Cardiac fibroblast (primary cell): ENCODE measurements around the gene MRPS10.

Experiments
- DNase-seq, 2 donors: peaks; one replicate each; pipeline versions ENCODE4 v3.0.0 to v3.0.0-alpha.2; 2010; ENCODE audit warnings: low read depth in 2 of 2
- H3K4me3 ChIP-seq, 2 donors: replicated peaks in 1 of 2; 1 replicate in 1 of 2; 2 replicates in 1 of 2; pipeline ENCODE4 v1.5.1; 2011; ENCODE audit warnings: low read depth in 2 of 2, low read length in 2 of 2, mild to moderate bottlenecking in 2 of 2, moderate library complexity in 1 of 2
- CTCF ChIP-seq: IDR thresholded peaks from one replicate; pipeline ENCODE4 v1.5.1; 2011; ENCODE audit warnings: low read depth, mild to moderate bottlenecking, low read length, inconsistent platforms

MRPS10 gene

GRCh38 chr6:42201382-42201781 is 16.3 kb downstream of the MRPS10 start:
- peak in 1 of 2 donors; percentile 54 for DNase-seq
- no peak overlapping the region for H3K4me3 ChIP-seq
- TF ChIP-seq CTCF = no peak

DNA sequence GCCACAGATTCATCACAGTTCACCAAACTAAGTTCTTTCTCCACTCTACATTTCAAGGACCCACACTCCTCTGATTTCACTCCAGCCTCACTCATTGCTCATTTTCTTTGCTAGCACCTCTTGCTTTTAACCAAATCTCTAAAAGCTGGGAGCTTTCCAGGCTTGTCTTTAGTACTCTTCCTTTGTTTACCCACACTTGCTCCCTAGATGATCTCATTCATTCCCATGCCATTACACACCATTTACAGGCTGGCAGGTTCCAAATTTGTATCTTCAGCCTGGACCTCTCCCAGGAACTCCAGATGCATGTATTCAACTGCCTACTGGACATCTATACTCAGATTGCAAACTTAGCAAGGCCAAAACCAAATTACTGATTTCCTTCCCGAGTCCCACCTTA is 17.6 kb downstream of the MRPS10 start:
- no peak for TF ChIP-seq CTCF
- peak; percentile 89 to 93 for DNase-seq
- no peak overlapping the region for H3K4me3 ChIP-seq

- TF ChIP-seq CTCF = no peak
- peak; percentile 66 to 73 for DNase-seq
Measured at GRCh38 chr6:42199106-42199981, 18.3 kb downstream of the MRPS10 start.

DNA sequence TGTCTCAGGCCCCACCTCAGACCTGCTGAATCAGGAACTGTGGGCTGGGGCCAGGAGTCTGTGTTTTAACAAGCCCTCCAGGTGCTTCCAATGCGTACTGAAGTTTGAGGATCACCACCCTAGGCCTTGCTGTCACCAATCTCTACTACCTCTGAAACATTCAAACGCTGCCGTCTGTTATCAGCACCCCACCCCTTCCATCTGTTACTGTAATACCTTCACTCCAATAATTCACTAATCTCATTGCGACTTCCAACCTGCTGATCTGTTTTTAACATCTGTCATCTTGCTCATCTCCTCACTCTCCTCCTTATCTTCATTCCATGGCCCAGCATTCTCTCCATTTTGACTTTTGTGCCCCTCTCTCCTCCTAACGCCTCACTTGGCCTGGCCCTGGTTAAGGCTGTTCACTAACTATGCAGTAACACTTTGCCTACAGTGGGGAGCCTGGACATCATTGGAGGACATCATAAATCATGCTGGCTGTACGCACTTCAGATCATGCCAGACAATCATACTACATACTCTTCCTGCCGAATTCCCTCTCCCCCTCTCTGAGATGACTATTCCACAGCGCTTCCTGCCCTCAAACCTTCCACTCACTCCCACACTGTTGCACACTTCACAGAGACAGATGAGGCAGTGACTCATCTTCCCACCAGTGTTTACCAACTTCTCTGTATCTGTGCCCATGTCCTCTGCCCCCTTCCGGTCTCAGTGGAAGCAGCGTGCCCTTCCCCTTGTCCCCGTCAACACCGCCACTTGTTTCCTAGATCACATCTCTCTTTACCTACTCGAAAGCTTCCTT is 19.9 kb downstream of the MRPS10 start:
- H3K4me3 ChIP-seq = no peak overlapping the region
- no peak for TF ChIP-seq CTCF
- peak; percentile 72 to 82 for DNase-seq

More at GRCh38 chr6:42199106-42199981, 18.3 kb downstream of the MRPS10 start:
- no peak overlapping the region for H3K4me3 ChIP-seq

DNA sequence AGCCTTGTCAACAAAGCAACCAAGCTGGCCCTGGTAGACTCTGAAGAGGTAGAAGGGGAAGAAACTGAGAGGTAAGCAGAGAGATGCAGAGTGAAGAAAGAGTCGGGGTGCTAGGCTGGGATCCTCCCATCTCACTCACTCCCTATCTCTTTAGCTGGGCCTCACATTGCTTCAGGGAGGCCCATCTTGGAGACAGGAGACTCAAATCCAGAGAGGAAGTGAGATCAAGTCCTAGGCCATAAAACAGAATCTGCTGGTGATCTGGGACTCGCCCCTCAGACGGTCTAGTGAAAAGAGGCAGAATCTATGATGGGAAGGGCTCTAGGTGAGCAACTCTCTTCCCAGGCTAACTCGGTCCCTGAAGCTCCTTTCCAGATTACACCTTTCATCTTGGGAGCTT is 22.2 kb downstream of the MRPS10 start:
- DNase-seq = no peak
- no peak for TF ChIP-seq CTCF
- H3K4me3 ChIP-seq = no peak overlapping the region

GRCh38 chr6:42194056-42194455 is 23.6 kb downstream of the MRPS10 start:
- H3K4me3 ChIP-seq = no peak overlapping the region
- DNase-seq = no peak
- TF ChIP-seq CTCF = no peak
